ENCODE data around the gene DIS3L2.

GRCh38 chr2:232085164-232085563 is 123.7 kb downstream of the DIS3L2 start:
- TF ChIP-seq POLR2AphosphoS5 (IDR thresholded peaks at IDR 0.05; ENCODE audit: low read depth, low read length) (no peak), POLR2A (IDR thresholded peaks at IDR 0.05; ENCODE audit: low read depth, low read length) (no peak)

Data from GM12892 (cell line).